Measurements from ENCODE around the gene ADAMTS13. TPM values are rescaled to one million over a fixed set of nuclear protein-coding genes. Genes with fewer than 3 reads are reported as not detected.

ADAMTS13 gene
- total RNA-seq, 1 donor from 2014 or later = 2.0 TPM

GRCh38 chr9:133468374-133468773 is 46.2 kb downstream of the ADAMTS13 start:
- DNase-seq = no peak
- ATAC-seq = no peak
- Histone ChIP-seq H3K9me3 (no peaks in the 10 kb centered on the region), H3K27me3 (no peaks in the 10 kb centered on the region), H3K4me1 (no peaks in the 10 kb centered on the region), H3K36me3 (peaks cover 10% of the 10 kb centered on the region), H3K4me3 (no peak overlapping the region), H3K27ac (no peak overlapping the region)
- intact Hi-C loops (cut with DNase I) = no loop called here
- TF ChIP-seq CTCF (IDR thresholded peaks at IDR 0.05) = no peak

- Histone ChIP-seq H3K4me1 (no peaks in the 10 kb centered on the region), H3K27me3 (no peaks in the 10 kb centered on the region), H3K4me3 (no peak overlapping the region), H3K9me3 (no peaks in the 10 kb centered on the region), H3K36me3 (peaks cover 10% of the 10 kb centered on the region), H3K27ac (no peak overlapping the region)
- no peak for DNase-seq
- no peak for ATAC-seq
- intact Hi-C loops (cut with DNase I) = no loop called here
- TF ChIP-seq CTCF (IDR thresholded peaks at IDR 0.05) = no peak
These were observed 46.7 kb downstream of the ADAMTS13 start for GRCh38 chr9:133468777-133469421.

GRCh38 chr9:133470427-133470924 is 48.3 kb downstream of the ADAMTS13 start:
- ATAC-seq = peak; percentile 56

DNA sequence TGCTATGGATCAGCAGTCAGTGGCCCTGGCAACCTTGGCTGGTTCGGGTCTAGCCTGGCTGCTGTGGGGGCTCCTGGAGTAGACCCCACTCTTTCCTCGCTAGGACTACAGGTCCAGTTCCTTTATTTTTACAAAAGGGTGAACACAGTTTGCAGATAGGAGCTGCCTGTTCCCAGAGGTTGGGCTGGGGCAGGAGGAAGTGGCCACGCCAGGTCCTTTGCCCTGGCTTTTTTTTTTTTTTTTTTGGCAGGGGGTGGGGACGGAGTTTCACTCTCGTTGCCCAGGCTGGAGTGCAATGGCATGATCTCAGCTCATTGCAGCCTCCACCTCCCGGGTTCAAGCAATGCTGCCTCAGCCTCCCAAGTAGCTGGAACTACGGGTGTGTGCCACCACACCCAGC is 48.8 kb downstream of the ADAMTS13 start:
- H3K4me3 ChIP-seq = no peak overlapping the region
- H3K36me3 ChIP-seq = no peaks in the 10 kb centered on the region
- H3K9me3 ChIP-seq = no peaks in the 10 kb centered on the region
- no peak overlapping the region for H3K27ac ChIP-seq
- DNase-seq (no peak), ATAC-seq (peak; percentile 1)
- intact Hi-C loops (cut with DNase I) = no loop called here
- no peak for TF ChIP-seq CTCF (IDR thresholded peaks at IDR 0.05)
- H3K4me1 ChIP-seq = no peaks in the 10 kb centered on the region
- no peaks in the 10 kb centered on the region for H3K27me3 ChIP-seq

More at GRCh38 chr9:133470427-133470924, 48.3 kb downstream of the ADAMTS13 start:
- Histone ChIP-seq H3K9me3 (no peaks in the 10 kb centered on the region), H3K4me1 (no peaks in the 10 kb centered on the region), H3K36me3 (peaks cover 4% of the 10 kb centered on the region), H3K4me3 (no peak overlapping the region), H3K27me3 (no peaks in the 10 kb centered on the region), H3K27ac (no peak overlapping the region)
- intact Hi-C loops (cut with DNase I) = no loop called here
- DNase-seq = no peak
- TF ChIP-seq CTCF (IDR thresholded peaks at IDR 0.05) = no peak

DNA sequence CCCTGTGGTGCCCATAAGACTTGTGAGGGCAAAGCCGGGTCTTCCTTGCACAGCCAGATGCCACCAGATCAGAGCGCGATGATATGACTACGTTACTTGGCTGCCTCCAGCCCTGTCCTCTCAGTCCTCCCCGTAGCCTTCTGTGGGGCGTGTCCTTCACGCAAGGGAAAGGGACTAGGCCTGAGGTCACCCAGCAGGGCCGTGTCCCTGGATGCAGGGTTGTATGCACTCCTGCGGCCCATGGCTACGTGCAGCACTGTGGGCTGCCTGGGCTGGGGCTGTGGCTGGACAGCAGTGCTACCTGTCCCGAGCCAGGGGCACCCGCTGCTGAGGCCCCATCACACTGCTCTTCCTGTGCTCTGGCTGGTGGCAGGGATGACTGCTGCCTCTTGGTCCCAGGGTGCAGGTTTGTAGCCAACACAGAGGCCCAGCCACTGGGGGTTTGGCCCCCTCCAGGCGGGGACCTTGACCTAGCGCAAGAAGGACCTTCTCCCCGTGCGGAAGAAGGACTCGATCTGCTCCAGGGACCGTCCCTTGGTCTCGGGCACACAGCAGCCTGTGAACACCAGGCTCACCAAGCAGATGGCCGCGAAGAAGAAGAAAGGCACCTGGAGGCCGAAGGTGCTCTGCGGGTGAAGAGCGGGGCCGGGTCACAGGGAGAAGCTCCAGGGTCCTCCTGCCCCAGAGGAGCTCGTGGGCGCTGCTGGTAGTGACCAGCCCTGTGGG is 49.5 kb downstream of the ADAMTS13 start:
- Histone ChIP-seq H3K27me3 (no peaks in the 10 kb centered on the region), H3K9me3 (no peaks in the 10 kb centered on the region), H3K36me3 (no peaks in the 10 kb centered on the region), H3K4me3 (no peak overlapping the region), H3K4me1 (peaks cover under 1% of the 10 kb centered on the region), H3K27ac (no peak overlapping the region)
- intact Hi-C loops (cut with DNase I) = no loop called here
- no peak for TF ChIP-seq CTCF (IDR thresholded peaks at IDR 0.05)
- DNase-seq = no peak
- no peak for ATAC-seq

Measured in upper lobe of right lung (tissue), 1 donor.